K562 treated with DMSO at 1 percent for 48 hours (cell line): Measurements from ENCODE around the gene PACS2. TPM values are rescaled to one million over a fixed set of nuclear protein-coding genes. Genes with fewer than 3 reads are reported as not detected.

ENCODE experiments used
- total RNA-seq: library from RNA; unstranded; fragments of 300-600 nt; gene quantifications from 2 replicates; pipeline ENCODE4 v1.2.3, GENCODE V29; 2022; ENCODE audit warnings: low replicate concordance; ENCODE audit errors: extremely low read depth

The PACS2 gene
- not detected in 2 replicates for total RNA-seq

DNA sequence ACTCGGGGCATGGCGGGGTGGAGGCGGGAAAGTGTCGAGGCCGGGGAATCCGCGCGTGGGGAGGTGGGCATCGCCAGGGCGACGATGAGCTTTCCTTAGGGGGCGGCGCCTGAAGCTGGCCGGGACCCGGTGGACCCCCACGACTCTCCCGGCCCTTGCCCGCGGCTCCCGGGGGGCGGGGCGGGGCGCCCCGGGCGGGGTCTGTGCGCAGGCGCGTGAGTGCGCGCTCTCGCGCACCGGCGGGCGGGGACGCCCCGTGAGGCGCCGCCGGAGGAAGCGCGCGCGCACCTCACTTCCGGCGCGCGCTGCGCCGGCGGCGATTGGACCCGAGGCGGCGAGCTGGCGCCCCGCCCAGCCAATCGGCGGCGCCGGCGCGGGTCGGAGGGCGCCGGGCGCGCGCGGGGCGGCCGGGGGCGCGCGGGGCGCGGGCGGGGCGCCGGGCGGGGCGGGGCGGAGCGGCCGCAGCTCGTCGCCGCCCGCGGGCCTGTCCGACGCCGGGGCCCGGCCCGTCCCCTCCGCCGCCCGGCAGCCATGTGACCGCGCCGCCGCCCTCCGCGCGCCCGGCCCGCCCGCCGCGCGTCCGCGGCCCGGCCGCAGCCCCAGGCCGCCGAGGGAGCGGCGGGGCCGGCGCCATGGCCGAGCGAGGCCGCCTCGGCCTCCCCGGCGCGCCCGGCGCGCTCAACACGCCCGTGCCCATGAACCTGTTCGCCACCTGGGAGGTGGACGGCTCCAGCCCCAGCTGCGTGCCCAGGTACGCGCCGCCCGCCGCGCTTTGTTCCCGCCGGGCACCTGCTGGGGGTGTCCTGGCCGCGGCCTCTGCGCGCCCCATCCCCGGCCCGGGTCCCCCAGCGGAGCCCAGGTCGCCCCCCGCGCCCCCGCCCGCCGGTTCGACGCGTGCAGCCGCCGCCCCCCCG, at the start of gene PACS2:
Gene PACS2 (plus strand): TSS at position 462 of the 914 bp plus-strand sequence. CDS start 171 bp downstream, at position 633.

DNA sequence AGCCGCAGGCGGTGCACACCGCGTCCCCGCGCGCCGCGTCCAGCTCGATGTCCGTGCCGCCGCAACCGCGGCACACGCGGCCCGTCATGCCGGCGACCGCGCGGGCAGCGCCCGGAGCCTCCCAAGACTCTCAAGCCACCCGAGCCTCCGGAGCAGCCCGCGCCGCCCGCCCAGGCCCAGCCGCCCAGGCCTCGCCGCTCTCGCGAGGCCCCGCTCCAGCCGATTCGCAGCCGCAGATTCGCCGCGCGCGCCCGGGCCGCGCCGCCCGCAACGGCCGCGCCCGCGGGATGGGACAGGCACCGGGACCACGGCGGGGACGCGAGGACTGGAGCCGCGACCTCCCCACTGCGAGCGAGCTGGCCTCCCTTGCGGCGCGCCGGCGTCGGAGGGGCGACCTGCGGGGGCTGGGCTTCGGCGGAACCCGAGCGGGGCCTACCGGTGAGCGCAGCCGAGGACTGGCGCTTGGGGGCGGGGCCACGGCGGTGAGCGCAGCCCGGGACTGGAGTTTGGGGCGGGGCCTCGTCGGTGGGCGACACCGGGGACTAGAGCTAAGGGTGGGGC, 13.9 kb upstream of the PACS2 start, which contains the start of gene BRF1:
Gene BRF1 (minus strand): TSS at position 460 of the 561 bp plus-strand sequence. CDS start 372 bp downstream, at position 88.

DNA sequence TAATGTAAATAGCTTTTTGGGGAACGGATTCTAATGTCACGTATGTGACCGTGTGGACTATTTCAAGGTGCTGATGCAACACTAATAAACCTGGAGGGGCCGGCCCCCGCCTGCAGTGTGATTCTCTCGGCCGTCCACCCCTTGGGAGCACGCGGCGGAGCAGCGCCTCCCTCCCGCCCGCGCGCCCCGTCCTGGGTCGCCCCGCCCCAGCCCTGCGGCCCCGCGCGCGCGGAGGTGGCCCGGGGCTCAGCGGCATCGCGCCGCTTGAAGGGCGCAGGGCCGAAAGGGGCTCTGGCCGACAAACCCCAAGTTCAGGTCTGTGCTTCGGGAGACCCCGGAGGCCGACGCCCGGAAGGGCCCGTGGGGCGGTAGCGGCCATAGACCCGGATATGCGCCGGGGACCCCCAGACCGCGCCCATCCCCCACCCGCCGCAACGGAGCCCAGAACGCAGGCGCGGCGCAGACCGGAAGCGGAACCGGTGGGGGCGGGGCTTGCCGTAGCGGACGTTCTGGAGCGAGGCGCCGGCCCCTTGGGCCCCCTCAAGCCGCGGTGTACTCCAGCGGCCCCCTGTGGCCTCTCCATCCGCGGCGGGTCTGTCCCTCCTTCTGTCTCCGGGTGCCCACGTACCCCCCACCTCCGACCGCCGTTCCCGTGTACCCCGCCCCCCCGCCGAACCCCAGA, 83.6 kb downstream of the PACS2 start, which contains the start of gene TEX22:
Gene TEX22 (plus strand): TSS at position 495 of the 682 bp plus-strand sequence. CDS start 803 bp downstream, outside the sequence.

DNA sequence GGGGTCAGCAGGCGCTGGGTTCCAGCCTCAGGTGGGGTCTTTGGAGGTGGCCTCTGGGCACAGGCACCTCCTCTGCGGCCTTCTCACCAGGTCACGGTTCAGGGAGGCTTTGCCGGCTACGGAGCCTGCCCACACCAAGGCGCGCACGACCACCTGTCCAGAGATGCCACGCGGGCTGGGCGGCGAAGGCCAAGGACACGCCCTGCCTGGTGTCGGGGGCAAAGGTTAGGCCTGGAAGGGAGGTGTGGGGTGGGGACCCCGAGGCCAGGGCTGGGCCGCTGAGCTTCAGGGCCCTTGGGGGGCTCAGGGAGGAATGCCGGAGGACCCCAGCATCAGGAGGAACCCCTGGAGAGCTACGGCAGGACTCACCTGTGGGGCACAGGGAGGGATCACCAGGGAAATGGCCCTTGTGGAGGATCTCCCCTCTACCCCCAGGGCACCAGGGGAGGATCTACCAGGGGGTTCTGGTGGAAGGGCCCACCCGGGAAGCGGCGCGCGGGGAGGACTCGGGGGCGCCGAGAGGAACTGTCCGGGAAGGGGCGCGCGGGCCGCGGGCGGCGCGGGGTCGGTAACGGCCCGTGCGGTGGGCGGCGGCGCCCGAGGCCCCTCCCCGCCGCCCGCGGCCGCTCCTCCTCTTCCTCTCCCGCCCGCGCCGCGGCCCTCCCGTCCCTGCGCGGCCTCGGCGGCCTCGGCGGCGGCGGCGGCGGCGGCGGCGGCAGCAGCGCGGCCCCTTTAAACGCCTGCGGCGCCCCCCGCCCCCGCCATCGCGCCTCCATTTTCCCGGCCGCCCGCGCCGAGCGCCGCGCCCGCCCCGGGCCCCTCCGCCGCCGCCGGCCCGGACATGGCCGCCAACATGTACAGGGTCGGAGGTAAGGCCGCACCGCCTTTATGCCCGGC, 104.9 kb downstream of the PACS2 start, which contains the start of gene MTA1:
Gene MTA1 (plus strand): TSS at position 633 of the 897 bp plus-strand sequence. CDS start 209 bp downstream, at position 842.

Other genes with a start within 250 kb of the PACS2 start
- not detected in 2 replicates for gene GPR132, start 249.3 kb upstream of the PACS2 start, total RNA-seq
- not detected in 2 replicates for gene JAG2, start 146.0 kb upstream of the PACS2 start, total RNA-seq
- not detected in 2 replicates for gene NUDT14, start 133.4 kb upstream of the PACS2 start, total RNA-seq
- gene BTBD6, start 66.2 kb upstream of the PACS2 start, total RNA-seq, result not detected in 2 replicates
- gene BRF1, start 13.7 kb upstream of the PACS2 start, total RNA-seq, result not detected in 2 replicates
- gene TEX22, start 83.8 kb downstream of the PACS2 start, total RNA-seq, result not detected in 2 replicates
- gene MTA1, start 105.1 kb downstream of the PACS2 start, total RNA-seq, result not detected in 2 replicates
- not detected in 2 replicates for gene CRIP2, start 160.1 kb downstream of the PACS2 start, total RNA-seq
- gene CRIP1, start 172.1 kb downstream of the PACS2 start, total RNA-seq, result not detected in 2 replicates
- not detected in 2 replicates for gene TEDC1, start 176.5 kb downstream of the PACS2 start, total RNA-seq
- not detected in 2 replicates for gene TMEM121, start 211.8 kb downstream of the PACS2 start, total RNA-seq